ENCODE measurements around the gene ALKBH3.

- TF ChIP-seq POLR2A (IDR thresholded peaks at IDR 0.05) (no peak), EP300 (IDR thresholded peaks at IDR 0.05) (no peak), CTCF (IDR thresholded peaks at IDR 0.05) (no peak), POLR2AphosphoS5 (IDR thresholded peaks at IDR 0.05) (no peak)
Observed at GRCh38 chr11:43952401-43953342, 72.0 kb downstream of the ALKBH3 start.

All from stomach (tissue), 4 donors.